ENCODE results near the gene PPM1H.

PPM1H gene

DNA sequence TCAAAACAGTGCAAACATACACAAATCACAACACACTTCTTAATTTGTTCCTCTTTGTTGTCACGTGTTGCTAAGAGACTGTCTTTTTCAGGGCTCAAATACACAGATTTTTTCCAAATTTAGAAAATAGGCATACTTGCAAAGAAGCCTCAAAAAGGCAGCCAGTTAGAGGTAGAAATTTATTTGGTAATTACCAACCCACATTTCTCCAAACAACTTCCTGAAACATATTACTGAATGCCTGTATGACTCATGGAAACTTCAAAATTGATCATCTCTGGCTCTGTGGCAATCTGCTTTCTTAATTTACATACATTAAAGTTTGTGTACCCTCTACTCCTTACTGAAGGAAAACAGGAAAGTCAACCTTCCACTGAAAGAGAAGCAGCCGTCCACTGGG lies 36.4 kb downstream of the PPM1H start:
- Histone ChIP-seq H3K4me2 (ENCODE audit: insufficient read depth, low read length, poor library complexity, severe bottlenecking) (no peak overlapping the region), H3K4ac (ENCODE audit: low read length) (no peak overlapping the region), H2BK120ac (ENCODE audit: low read depth, low read length) (no peak overlapping the region), H2BK12ac (ENCODE audit: low read length) (no peak overlapping the region), H2AFZ (ENCODE audit: low read length) (no peak overlapping the region), H3K9me3 (replicated peaks in 1 of 2; ENCODE audit: control insufficient read depth in 2 of 2, insufficient read depth in 1 of 2, low read depth in 1 of 2, low read length in 2 of 2) (no peaks in the 10 kb centered on the region), H3K14ac (ENCODE audit: low read length) (no peak overlapping the region), H3K23ac (ENCODE audit: low read depth, low read length, poor library complexity) (no peak overlapping the region), H3K18ac (ENCODE audit: low read length) (no peak overlapping the region), H3K27ac (replicated peaks; ENCODE audit: low read length) (no peak overlapping the region), H3K36me3 (replicated peaks in 1 of 2; ENCODE audit: control insufficient read depth in 2 of 2, insufficient read depth in 2 of 2, low read length in 2 of 2) (no peaks in the 10 kb centered on the region), H3K79me1 (ENCODE audit: low read depth, low read length) (no peaks in the 10 kb centered on the region), H2BK5ac (ENCODE audit: low read length) (no peak overlapping the region), H2AK5ac (ENCODE audit: low read depth, low read length) (no peak overlapping the region), H4K8ac (ENCODE audit: low read depth, low read length) (no peak overlapping the region), H3K9ac (ENCODE audit: low read depth, low read length, poor library complexity) (no peak overlapping the region), H2BK15ac (ENCODE audit: low read length) (no peak overlapping the region), H3K27me3 (ENCODE audit: control insufficient read depth in 3 of 3, insufficient read depth in 3 of 3, low read depth in 1 of 3, low read length in 3 of 3) (no peaks in the 10 kb centered on the region), H3K4me3 (ENCODE audit: low read length in 2 of 2) (no peak overlapping the region), H4K91ac (ENCODE audit: low read depth, low read length, poor library complexity) (no peak overlapping the region), H3K4me1 (ENCODE audit: control insufficient read depth in 2 of 2, insufficient read depth in 1 of 2, low read depth in 1 of 2, low read length in 2 of 2) (peaks cover 0 to 2% of the 10 kb centered on the region in 2 donors)
- WGBS, 2 donors (ENCODE audit: extremely low coverage in 2 of 2, insufficient read length in 2 of 2, insufficient replicate concordance in 1 of 2), result no CpG with 5 or more reads among the region's 2 CpGs
- no peak for DNase-seq (ENCODE audit: low spot score)

DNA sequence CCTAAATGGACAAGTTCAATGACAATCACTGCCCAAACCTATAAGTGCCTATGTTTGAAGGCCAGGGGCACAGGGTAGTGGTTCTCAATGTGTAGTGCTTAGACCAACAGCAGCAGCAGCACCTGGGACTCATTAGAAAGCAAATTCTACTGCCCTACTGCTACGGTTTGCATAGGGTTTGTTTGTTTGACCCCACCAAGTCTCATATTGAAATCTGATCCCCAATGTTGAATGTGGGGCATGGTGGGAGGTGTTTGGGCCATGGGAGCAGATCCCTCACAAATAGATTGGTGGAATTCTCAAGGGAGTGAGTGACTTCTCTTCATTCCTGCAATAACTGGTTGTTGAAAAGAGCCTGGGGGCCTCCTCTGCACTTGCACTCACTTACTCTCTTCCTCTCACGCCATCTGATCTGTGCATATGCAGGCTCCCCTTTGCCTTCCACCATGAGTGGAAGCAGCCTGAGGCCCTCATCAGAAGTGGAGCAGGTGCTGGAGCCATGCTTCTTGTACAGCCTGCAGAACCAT lies 39.5 kb downstream of the PPM1H start:
- WGBS, 2 donors (ENCODE audit: extremely low coverage in 2 of 2, insufficient read length in 2 of 2, insufficient replicate concordance in 1 of 2), result no CpG with 5 or more reads among the region's 2 CpGs
- H3K4me3 ChIP-seq (ENCODE audit: low read length in 2 of 2), result no peak overlapping the region

DNA sequence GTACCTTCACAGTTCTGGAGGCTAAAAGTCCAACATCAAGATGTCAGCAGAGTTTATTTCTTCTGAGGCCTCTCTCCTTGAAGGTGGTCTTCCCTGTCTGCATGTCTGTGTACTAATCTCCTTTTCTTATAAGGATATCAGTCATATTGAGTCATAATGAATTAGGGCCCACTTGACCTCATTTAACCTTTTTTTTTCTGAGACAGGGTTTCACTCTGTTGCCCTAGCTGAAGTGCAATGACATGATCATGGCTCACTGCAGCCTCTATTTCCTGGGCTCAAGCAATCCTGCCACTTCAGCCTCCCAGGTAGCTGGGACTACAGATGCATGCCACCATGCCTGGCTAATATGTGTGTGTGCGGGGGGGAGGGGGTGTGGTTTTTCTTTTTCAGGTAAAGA lies 41.7 kb downstream of the PPM1H start:
- Histone ChIP-seq H2BK5ac (ENCODE audit: low read length) (no peak overlapping the region), H4K91ac (ENCODE audit: low read depth, low read length, poor library complexity) (no peak overlapping the region), H2AK5ac (ENCODE audit: low read depth, low read length) (no peak overlapping the region), H2AFZ (ENCODE audit: low read length) (no peak overlapping the region), H3K27me3 (ENCODE audit: control insufficient read depth in 3 of 3, insufficient read depth in 3 of 3, low read depth in 1 of 3, low read length in 3 of 3) (no peaks in the 10 kb centered on the region), H3K79me1 (ENCODE audit: low read depth, low read length) (no peaks in the 10 kb centered on the region), H3K4me3 (ENCODE audit: low read length in 2 of 2) (no peak overlapping the region), H3K4me2 (ENCODE audit: insufficient read depth, low read length, poor library complexity, severe bottlenecking) (no peak overlapping the region), H3K23ac (ENCODE audit: low read depth, low read length, poor library complexity) (no peak overlapping the region), H3K18ac (ENCODE audit: low read length) (no peak overlapping the region), H3K9ac (ENCODE audit: low read depth, low read length, poor library complexity) (no peak overlapping the region), H3K14ac (ENCODE audit: low read length) (no peak overlapping the region), H3K9me3 (replicated peaks in 1 of 2; ENCODE audit: control insufficient read depth in 2 of 2, insufficient read depth in 1 of 2, low read depth in 1 of 2, low read length in 2 of 2) (no peaks in the 10 kb centered on the region), H2BK15ac (ENCODE audit: low read length) (no peak overlapping the region), H3K36me3 (replicated peaks in 1 of 2; ENCODE audit: control insufficient read depth in 2 of 2, insufficient read depth in 2 of 2, low read length in 2 of 2) (no peaks in the 10 kb centered on the region), H4K8ac (ENCODE audit: low read depth, low read length) (no peak overlapping the region), H2BK12ac (ENCODE audit: low read length) (no peak overlapping the region), H3K4me1 (ENCODE audit: control insufficient read depth in 2 of 2, insufficient read depth in 1 of 2, low read depth in 1 of 2, low read length in 2 of 2) (peaks cover 0 to 2% of the 10 kb centered on the region in 2 donors), H2BK120ac (ENCODE audit: low read depth, low read length) (no peak overlapping the region), H3K4ac (ENCODE audit: low read length) (no peak overlapping the region), H3K27ac (replicated peaks; ENCODE audit: low read length) (no peak overlapping the region)
- no peak for DNase-seq (ENCODE audit: low spot score)
- WGBS, 2 donors (ENCODE audit: extremely low coverage in 2 of 2, insufficient read length in 2 of 2, insufficient replicate concordance in 1 of 2), result no CpG with 5 or more reads among the region's 1 CpG

More for the DNA sequence above, 39.5 kb downstream of the PPM1H start:
- Histone ChIP-seq H2BK5ac (ENCODE audit: low read length) (no peak overlapping the region), H3K23ac (ENCODE audit: low read depth, low read length, poor library complexity) (no peak overlapping the region), H2BK12ac (ENCODE audit: low read length) (no peak overlapping the region), H3K4me2 (ENCODE audit: insufficient read depth, low read length, poor library complexity, severe bottlenecking) (no peak overlapping the region), H3K9me3 (replicated peaks in 1 of 2; ENCODE audit: control insufficient read depth in 2 of 2, insufficient read depth in 1 of 2, low read depth in 1 of 2, low read length in 2 of 2) (no peaks in the 10 kb centered on the region), H2BK120ac (ENCODE audit: low read depth, low read length) (no peak overlapping the region), H2BK15ac (ENCODE audit: low read length) (no peak overlapping the region), H2AFZ (ENCODE audit: low read length) (no peak overlapping the region), H3K27me3 (ENCODE audit: control insufficient read depth in 3 of 3, insufficient read depth in 3 of 3, low read depth in 1 of 3, low read length in 3 of 3) (no peaks in the 10 kb centered on the region), H3K79me1 (ENCODE audit: low read depth, low read length) (no peaks in the 10 kb centered on the region), H4K8ac (ENCODE audit: low read depth, low read length) (no peak overlapping the region), H3K36me3 (replicated peaks in 1 of 2; ENCODE audit: control insufficient read depth in 2 of 2, insufficient read depth in 2 of 2, low read length in 2 of 2) (no peaks in the 10 kb centered on the region), H2AK5ac (ENCODE audit: low read depth, low read length) (no peak overlapping the region), H3K9ac (ENCODE audit: low read depth, low read length, poor library complexity) (no peak overlapping the region), H3K18ac (ENCODE audit: low read length) (no peak overlapping the region), H3K14ac (ENCODE audit: low read length) (no peak overlapping the region), H3K27ac (replicated peaks; ENCODE audit: low read length) (no peak overlapping the region), H3K4me1 (ENCODE audit: control insufficient read depth in 2 of 2, insufficient read depth in 1 of 2, low read depth in 1 of 2, low read length in 2 of 2) (peaks cover 0 to 2% of the 10 kb centered on the region in 2 donors), H4K91ac (ENCODE audit: low read depth, low read length, poor library complexity) (no peak overlapping the region), H3K4ac (ENCODE audit: low read length) (no peak overlapping the region)
- no peak for DNase-seq (ENCODE audit: low spot score)

DNA sequence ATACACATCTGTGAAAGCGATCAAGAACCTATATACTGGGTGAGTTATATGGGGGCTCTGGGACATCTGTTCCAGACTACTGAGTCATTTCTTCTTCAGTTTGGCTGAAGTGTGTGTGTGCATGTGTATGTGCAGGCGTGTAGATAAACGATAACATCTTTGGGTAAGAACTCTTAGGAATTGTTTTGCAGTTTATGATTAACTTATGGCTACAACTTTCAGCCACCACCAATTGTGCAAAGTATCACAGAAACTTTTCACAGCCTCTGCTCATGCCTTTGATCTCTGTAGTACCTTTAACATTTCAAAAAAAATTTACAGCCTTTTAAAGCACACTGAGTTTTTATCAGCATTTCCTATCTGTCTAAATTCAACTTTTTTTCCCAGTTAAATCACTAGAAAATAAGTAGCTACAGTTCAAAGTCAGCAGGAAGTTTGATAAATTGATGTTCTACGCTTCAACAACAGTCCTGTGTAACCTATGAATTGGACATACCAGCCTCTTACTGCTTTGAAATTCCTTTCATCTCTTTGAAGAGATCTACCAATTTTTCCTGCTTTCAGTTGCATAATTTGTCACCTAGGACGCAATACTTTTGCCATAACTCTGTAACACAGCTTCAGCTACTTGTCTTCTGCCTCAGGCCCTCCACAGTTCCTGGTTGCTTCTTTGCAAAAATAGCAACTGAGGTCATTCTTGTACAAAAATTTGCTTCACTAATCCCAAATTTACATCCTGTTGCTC lies 43.0 kb downstream of the PPM1H start:
- H3K79me1 ChIP-seq (ENCODE audit: low read depth, low read length), result no peaks in the 10 kb centered on the region
- H3K18ac ChIP-seq (ENCODE audit: low read length), result no peak overlapping the region
- no peak overlapping the region for H4K8ac ChIP-seq (ENCODE audit: low read depth, low read length)
- no peak overlapping the region for H3K23ac ChIP-seq (ENCODE audit: low read depth, low read length, poor library complexity)
- no peak overlapping the region for H2AK5ac ChIP-seq (ENCODE audit: low read depth, low read length)
- no peak overlapping the region for H2AFZ ChIP-seq (ENCODE audit: low read length)
- DNase-seq (ENCODE audit: low spot score), result no peak
- H2BK15ac ChIP-seq (ENCODE audit: low read length), result no peak overlapping the region
- H2BK120ac ChIP-seq (ENCODE audit: low read depth, low read length), result no peak overlapping the region
- WGBS, 2 donors (ENCODE audit: extremely low coverage in 2 of 2, insufficient read length in 2 of 2, insufficient replicate concordance in 1 of 2), result no CpG with 5 or more reads among the region's 5 CpGs
- H3K27me3 ChIP-seq (ENCODE audit: control insufficient read depth in 3 of 3, insufficient read depth in 3 of 3, low read depth in 1 of 3, low read length in 3 of 3), result no peaks in the 10 kb centered on the region
- H3K4me3 ChIP-seq (ENCODE audit: low read length in 2 of 2), result no peak overlapping the region
- H3K4me1 ChIP-seq (ENCODE audit: control insufficient read depth in 2 of 2, insufficient read depth in 1 of 2, low read depth in 1 of 2, low read length in 2 of 2), result peaks cover 0 to 2% of the 10 kb centered on the region in 2 donors
- no peak overlapping the region for H3K27ac ChIP-seq (replicated peaks; ENCODE audit: low read length)
- no peak overlapping the region for H2BK5ac ChIP-seq (ENCODE audit: low read length)
- H3K9ac ChIP-seq (ENCODE audit: low read depth, low read length, poor library complexity), result no peak overlapping the region
- H3K14ac ChIP-seq (ENCODE audit: low read length), result no peak overlapping the region
- no peak overlapping the region for H4K91ac ChIP-seq (ENCODE audit: low read depth, low read length, poor library complexity)
- H3K36me3 ChIP-seq (replicated peaks in 1 of 2; ENCODE audit: control insufficient read depth in 2 of 2, insufficient read depth in 2 of 2, low read length in 2 of 2), result no peaks in the 10 kb centered on the region
- no peaks in the 10 kb centered on the region for H3K9me3 ChIP-seq (replicated peaks in 1 of 2; ENCODE audit: control insufficient read depth in 2 of 2, insufficient read depth in 1 of 2, low read depth in 1 of 2, low read length in 2 of 2)
- no peak overlapping the region for H3K4me2 ChIP-seq (ENCODE audit: insufficient read depth, low read length, poor library complexity, severe bottlenecking)
- H3K4ac ChIP-seq (ENCODE audit: low read length), result no peak overlapping the region
- no peak overlapping the region for H2BK12ac ChIP-seq (ENCODE audit: low read length)

Data from neuronal stem cell (in vitro differentiated cells).